Brain microvascular endothelial cell (primary cell): ENCODE results near the gene GJA3.

Experiments
- DNase-seq: peaks from one replicate; pipeline ENCODE4 v3.0.0-alpha.2; 2020
- H3K27ac ChIP-seq: fragments of 250-450 bp; sonication (Bioruptor Pico); 2 replicates; pipeline ENCODE4 v1.5.1; 2020; ENCODE audit warnings: mild to moderate bottlenecking, moderate library complexity
- H3K27me3 ChIP-seq: fragments of 250-450 bp; sonication (Bioruptor Pico); replicated peaks from 2 replicates; pipeline ENCODE4 v1.5.1; 2020; ENCODE audit warnings: mild to moderate bottlenecking
- H3K36me3 ChIP-seq: fragments of 250-450 bp; sonication (Bioruptor Pico); replicated peaks from 2 replicates; pipeline ENCODE4 v1.5.1; 2020; ENCODE audit warnings: mild to moderate bottlenecking
- H3K4me3 ChIP-seq: 2 replicates; pipeline ENCODE4 v1.5.1; 2011; ENCODE audit warnings: low read depth, mild to moderate bottlenecking, control low read depth, low read length, moderate library complexity
- CTCF ChIP-seq: IDR thresholded peaks from 2 replicates; pipeline ENCODE4 v1.5.1; 2011; ENCODE audit warnings: low read depth, mild to moderate bottlenecking, moderate library complexity, low read length, control low read depth, inconsistent platforms; ENCODE audit errors: missing control alignments
- in situ Hi-C: cut with HindIII; loops from 2 replicates; pipeline ENCODE4 v1.10.0; 2017; ENCODE audit warnings: low sequenced_read_pairs, low pct_ligation_motif_present

Gene GJA3

DNA sequence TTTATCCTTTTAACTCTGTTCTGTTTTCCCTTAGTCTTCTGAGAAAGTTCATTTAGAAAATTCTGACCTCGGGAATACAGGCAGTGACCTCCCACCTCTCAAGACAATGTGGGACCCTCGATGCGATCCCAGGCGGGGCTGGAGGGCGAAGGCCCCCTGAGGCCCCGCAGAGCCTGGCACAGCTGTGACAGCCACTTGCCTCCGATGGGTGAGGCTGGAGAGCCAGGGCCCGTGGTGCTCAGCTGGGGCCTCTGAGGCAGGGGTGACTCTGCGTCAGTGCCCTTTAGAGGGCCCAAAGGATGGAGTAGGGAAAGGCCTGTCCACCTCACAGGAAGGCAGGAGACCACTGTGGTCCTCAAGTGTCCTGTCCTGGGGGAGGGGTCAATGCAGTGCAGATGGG is 10.3 kb downstream of the GJA3 start:
- TF ChIP-seq CTCF, result no peak
- peaks cover 13% of the 10 kb centered on the region for H3K27me3 ChIP-seq
- in situ Hi-C loops, result loop anchor here (10.0 kb wide), 1 partner anchor 66 kb away; no protein-coding TSS in a partner anchor

DNA sequence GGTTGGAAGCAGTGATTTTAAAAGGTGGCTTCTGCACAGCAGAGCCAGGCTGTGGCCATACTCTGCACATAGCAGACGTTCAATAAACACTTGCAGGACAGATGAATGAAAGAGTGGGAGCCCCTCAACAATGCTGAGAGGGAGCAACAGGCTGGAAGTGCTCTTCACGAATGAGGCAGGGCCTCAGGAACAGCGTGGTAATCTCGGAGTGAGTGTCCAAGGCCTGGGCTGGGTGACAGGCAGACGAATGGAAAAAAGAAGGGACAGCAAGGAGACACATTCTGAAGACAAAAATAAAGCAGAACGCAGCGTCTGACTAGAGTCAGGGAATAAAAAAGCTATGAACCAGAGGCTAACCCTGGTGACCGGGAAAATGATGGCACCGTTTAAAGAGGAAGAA is 11.1 kb downstream of the GJA3 start:
- no peak overlapping the region for H3K4me3 ChIP-seq
- H3K27ac ChIP-seq, result no peak overlapping the region
- in situ Hi-C loops, result loop anchor here (10.0 kb wide), 1 partner anchor 65 kb away; no protein-coding TSS in a partner anchor
- no peaks in the 10 kb centered on the region for H3K36me3 ChIP-seq
- no peak for TF ChIP-seq CTCF
- DNase-seq, result no peak
- H3K27me3 ChIP-seq, result peaks cover 13% of the 10 kb centered on the region

More for the DNA sequence above, 10.3 kb downstream of the GJA3 start:
- Histone ChIP-seq H3K36me3 (no peaks in the 10 kb centered on the region), H3K4me3 (no peak overlapping the region), H3K27ac (no peak overlapping the region)
- DNase-seq, result no peak

GRCh38 chr13:20148501-20149183 is 12.2 kb downstream of the GJA3 start:
- DNase-seq, result no peak
- no peaks in the 10 kb centered on the region for H3K36me3 ChIP-seq
- TF ChIP-seq CTCF, result no peak
- no peak overlapping the region for H3K27ac ChIP-seq
- in situ Hi-C loops, result no loop called here
- peaks cover 13% of the 10 kb centered on the region for H3K27me3 ChIP-seq
- H3K4me3 ChIP-seq, result no peak overlapping the region

DNA sequence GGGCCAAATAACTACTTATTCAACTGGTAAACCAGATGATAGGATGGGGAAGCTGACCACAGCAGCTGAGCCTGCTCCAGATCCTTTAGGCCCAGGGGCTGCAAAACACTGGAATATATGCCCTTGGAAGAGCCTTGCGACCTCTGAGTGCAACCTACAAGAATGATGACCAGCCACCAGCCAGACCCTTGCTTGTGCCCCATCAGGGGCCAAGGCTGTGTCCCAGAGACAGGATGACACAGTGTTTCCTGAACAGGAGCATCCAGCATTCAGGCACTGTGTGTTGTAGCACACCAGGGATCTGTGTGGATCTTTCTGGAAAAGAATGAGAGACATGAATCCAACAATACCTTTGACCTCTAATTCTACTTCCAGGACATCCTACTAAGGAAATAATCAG is 14.5 kb downstream of the GJA3 start:
- no peak for TF ChIP-seq CTCF
- peaks cover 31% of the 10 kb centered on the region for H3K27me3 ChIP-seq
- no peak overlapping the region for H3K4me3 ChIP-seq
- in situ Hi-C loops, result no loop called here
- DNase-seq, result no peak
- no peaks in the 10 kb centered on the region for H3K36me3 ChIP-seq
- no peak overlapping the region for H3K27ac ChIP-seq

- no peak overlapping the region for H3K27ac ChIP-seq
- no peak for TF ChIP-seq CTCF
- no peak for DNase-seq
- H3K36me3 ChIP-seq, result no peaks in the 10 kb centered on the region
- in situ Hi-C loops, result no loop called here
- peaks cover 37% of the 10 kb centered on the region for H3K27me3 ChIP-seq
- H3K4me3 ChIP-seq, result no peak overlapping the region
Measured at GRCh38 chr13:20145521-20145920, 15.3 kb downstream of the GJA3 start.
